ENCODE results near the gene SLC44A2.

SLC44A2 gene

DNA sequence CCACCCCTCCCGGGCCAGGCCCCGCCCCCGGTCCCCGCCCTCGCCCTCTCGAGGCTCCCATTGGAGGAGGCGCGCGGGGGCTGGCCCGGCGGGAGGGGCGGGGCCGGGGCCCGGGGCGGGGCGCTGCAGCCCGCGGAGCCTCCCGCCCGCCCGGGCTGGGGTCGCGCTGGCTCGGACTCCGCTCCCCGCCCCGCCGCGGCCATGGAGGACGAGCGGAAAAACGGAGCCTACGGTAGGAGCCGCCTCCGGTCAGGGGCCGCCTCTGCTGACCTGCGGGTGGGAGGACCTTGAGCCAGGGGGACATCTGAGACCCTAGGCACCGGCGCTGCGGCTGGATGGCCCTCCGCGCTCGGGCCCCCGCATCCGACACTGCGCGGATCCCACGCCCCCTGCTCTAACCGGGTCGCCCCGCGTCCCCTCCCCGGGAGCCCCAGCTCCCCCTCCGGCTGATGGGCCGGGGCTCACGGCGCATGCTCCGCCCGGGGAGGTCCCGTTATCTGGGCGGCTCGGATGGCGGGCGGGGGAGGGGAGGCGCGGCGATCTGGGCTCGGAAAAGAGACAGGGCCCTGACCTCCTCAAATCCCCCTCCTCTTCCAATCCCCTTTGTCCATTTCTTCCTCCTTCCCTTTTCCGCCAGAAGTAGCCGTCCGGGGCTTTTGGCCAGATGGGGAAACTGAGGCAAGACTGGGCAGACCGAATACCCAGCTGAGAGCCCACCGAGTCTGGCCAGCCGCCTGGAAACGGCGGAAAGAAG lies 22.8 kb upstream of the SLC44A2 start:
- H3K4me3 ChIP-seq (ENCODE audit: low read depth, low read length), result peak overlapping the region; percentile 98
- TF ChIP-seq, protein P1, sequence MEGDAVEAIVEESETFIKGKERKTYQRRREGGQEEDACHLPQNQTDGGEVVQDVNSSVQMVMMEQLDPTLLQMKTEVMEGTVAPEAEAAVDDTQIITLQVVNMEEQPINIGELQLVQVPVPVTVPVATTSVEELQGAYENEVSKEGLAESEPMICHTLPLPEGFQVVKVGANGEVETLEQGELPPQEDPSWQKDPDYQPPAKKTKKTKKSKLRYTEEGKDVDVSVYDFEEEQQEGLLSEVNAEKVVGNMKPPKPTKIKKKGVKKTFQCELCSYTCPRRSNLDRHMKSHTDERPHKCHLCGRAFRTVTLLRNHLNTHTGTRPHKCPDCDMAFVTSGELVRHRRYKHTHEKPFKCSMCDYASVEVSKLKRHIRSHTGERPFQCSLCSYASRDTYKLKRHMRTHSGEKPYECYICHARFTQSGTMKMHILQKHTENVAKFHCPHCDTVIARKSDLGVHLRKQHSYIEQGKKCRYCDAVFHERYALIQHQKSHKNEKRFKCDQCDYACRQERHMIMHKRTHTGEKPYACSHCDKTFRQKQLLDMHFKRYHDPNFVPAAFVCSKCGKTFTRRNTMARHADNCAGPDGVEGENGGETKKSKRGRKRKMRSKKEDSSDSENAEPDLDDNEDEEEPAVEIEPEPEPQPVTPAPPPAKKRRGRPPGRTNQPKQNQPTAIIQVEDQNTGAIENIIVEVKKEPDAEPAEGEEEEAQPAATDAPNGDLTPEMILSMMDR (IDR thresholded peaks at IDR 0.05; ENCODE audit: insufficient read depth, low read depth, low read length, missing control alignments), result no peak
- DNase-seq (ENCODE audit: low read depth), result peak; percentile 87

DNA sequence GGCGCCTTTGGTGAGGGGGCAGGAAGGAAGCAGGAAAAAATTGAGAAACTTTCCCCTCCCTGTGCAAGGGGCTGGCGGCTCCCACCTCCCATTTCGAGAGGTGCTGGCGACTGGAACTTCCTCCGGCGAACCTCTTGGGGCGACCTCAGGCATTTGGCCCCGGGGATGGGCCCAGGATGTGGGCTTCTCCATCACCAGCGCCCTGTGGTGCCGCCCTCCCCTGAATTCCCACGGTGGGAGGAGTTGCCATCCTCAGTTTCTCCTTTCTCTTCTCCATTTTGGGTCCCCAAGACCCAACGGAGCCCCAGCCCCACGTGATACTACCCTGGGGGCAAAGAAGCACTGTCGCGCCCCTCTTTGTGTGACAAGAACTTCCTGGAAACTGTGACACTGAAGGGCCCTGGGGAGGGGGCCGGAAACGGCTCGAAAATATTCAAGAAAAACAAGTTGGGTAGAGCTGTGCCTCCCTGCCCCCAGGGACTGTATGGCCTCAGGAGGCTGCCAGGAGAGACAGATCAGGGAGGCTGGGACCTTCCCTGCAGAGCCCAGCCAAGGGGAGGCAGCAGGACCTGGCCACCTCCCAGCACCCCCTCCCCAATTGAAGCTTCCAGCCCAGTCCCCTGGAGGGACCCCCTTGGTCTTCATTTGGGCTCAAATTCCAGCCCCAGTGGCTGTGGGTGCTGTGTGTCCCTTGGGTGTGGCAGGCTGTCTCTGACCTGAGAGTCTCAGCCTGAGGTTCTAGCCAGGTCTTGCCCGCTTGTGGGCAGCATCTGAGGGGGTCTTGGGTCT lies 22.1 kb upstream of the SLC44A2 start:
- TF ChIP-seq, protein P1 (IDR thresholded peaks at IDR 0.05; ENCODE audit: insufficient read depth, low read depth, low read length, missing control alignments), result no peak
- peak; percentile 90 for DNase-seq (ENCODE audit: low read depth)
- H3K4me3 ChIP-seq (ENCODE audit: low read depth, low read length), result peak overlapping the region; percentile 98

DNA sequence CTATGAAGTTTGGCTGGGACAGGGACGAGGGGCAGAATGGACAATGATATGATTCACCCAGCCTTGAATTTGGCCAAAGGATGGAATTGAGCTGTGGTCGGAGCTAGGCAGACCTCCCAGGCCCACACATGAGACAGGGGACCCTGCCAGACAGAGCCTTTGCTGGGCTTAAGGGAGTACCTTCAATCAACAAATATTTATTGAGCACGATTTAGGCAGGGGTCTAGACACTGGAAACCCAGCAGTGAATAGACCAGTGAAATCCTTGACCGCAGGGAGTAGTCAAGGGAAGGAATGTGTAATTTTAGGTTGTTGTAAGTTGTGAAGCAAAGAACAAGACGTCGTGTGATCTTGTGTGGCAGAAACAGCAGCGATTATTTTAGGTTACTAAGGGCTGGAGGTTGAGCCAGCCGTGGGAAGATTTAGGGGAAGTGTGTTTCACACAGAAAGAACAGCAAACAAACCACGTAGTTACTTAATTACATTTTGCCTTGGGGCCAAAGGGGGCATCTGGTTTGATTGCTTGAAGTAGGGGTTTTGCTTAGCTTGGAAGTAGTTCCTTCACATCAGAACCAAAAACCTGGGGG lies 21.4 kb upstream of the SLC44A2 start:
- H3K4me3 ChIP-seq (ENCODE audit: low read depth, low read length), result peak overlapping the region; percentile 98
- TF ChIP-seq, protein P1 (IDR thresholded peaks at IDR 0.05; ENCODE audit: insufficient read depth, low read depth, low read length, missing control alignments), result no peak
- DNase-seq (ENCODE audit: low read depth), result peak; percentile 79

DNA sequence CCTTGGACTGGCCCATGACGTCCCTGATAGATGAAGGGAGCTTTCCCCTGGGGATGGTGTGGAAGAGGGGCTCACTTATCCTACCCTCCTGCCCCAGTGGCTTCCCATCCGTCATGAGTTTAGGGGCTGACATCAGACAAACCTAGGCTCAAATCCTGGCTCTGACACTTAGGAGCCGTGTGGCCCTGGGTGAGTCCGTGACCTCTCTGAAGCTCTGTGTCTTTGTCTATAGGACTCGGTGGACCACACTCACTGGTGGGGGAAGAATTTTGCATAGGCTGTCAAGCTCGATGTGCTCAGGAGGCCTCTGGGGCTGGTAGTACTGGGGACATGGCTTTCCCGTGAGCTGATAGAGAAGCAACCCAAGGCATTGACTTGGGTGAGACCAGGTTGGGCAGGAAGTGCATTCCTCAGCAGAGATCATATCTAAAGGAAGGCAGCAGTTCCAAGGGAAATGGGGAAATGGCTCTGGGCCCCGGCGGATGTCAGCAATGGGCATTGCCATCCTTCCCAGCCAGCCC lies 20.8 kb upstream of the SLC44A2 start:
- TF ChIP-seq, protein P1 (IDR thresholded peaks at IDR 0.05; ENCODE audit: insufficient read depth, low read depth, low read length, missing control alignments), result no peak
- peak overlapping the region; percentile 98 for H3K4me3 ChIP-seq (ENCODE audit: low read depth, low read length)
- DNase-seq (ENCODE audit: low read depth), result peak; percentile 72

DNA sequence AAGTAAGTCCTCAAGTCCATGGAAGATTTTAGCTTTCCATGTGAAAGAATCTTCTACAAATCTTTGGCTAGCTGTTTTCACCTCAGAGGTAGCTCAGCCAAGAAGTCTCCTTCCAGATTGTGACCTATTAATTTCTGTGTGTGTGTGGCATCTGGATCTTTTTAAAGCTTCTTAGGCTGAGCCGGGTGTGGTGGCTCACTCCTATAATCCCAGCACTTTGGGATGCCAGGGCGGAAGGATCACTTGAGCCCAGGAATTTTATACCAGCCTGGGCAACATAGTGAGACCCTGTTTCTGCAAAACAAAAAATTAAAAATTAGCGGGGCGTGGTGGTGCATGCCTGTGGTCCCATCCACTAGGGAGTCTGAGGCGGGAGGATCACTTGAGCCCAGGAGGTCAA lies 13.4 kb upstream of the SLC44A2 start:
- no peak for DNase-seq (ENCODE audit: low read depth)
- no peak overlapping the region for H3K4me3 ChIP-seq (ENCODE audit: low read depth, low read length)
- TF ChIP-seq, protein P1 (IDR thresholded peaks at IDR 0.05; ENCODE audit: insufficient read depth, low read depth, low read length, missing control alignments), result no peak

DNA sequence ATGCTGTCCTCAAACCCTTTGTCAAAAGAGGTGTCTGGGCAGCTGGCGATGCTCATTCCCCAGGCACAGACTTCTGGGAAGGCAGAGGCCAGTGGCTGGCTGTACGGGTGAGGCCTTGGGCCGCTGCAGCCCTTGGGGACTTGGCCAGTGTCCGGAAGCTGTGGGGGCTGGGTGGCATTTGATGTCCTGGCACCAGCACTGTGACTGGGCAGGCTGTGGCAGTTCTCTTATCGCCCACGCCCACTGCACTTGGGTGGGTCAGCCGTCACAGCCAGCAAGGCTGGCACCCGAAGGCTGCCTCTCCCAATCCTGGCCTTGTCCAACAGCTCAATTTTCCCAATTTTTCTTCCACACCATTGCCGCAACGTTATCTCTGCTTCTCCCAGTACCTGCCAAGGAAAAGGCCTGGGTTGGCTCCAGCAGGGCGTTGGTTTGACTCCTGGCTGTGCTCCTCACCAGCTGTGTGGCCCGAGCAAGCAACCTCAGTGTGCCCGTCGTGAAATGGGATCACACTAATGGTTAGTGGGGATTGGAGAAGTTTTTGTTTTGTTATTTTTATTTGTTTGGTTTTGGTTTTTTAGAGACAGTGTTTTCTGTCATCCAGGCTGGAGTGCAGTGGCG lies 12.7 kb upstream of the SLC44A2 start:
- no peak for DNase-seq (ENCODE audit: low read depth)
- TF ChIP-seq, protein P1 (IDR thresholded peaks at IDR 0.05; ENCODE audit: insufficient read depth, low read depth, low read length, missing control alignments), result no peak
- no peak overlapping the region for H3K4me3 ChIP-seq (ENCODE audit: low read depth, low read length)

Measured in GM12865 (cell line).